ENCODE measurements around the gene ZFP3.
"Not testable (repeated sequence)": the region's sequence is repeated elsewhere in the genome, so short reads cannot be mapped to it uniquely, and the experiment has no call there.

The ZFP3 gene

DNA sequence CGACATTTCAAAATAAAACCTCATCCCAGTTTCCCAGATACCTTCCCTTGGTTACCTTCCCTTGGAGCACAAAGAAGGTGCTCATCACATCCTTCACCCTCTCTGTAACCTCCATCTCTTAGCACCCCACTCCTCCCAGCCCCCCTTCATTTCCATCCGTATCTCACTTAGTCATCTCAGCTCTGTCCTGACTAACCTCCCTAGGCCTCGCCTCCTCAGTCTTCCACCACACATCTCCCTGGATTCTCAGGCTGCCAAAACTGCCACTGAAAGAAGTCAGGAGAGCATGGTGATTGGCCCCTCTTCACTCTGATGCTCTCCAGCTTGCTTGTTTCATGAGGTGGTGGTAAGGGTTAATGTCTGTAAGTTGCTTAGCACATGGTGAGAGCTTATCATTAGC lies 2.3 kb downstream of the ZFP3 start:
- DNase-seq, result no peak

DNA sequence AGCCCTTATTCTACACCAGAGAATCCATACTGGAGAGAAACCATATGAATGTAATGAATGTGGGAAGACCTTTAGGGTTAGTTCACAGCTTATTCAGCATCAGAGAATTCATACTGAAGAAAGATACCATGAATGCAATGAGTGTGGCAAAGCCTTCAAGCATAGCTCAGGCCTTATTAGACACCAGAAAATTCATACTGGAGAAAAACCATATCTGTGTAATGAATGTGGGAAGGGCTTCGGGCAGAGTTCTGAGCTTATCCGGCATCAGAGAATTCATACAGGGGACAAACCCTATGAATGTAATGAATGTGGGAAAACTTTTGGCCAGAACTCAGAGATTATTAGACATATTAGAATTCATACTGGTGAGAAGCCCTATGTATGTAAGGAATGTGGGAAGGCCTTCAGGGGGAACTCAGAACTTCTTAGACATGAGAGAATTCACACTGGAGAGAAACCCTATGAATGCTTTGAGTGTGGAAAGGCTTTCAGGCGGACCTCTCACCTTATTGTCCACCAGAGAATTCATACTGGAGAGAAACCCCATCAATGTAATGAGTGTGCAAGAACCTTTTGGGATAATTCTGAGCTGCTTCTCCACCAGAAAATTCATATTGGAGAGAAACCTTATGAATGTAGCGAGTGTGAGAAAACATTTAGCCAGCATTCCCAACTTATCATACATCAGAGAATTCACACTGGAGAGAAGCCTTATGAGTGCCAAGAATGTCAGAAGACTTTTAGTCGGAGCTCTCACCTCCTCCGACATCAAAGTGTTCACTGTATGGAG lies 14.1 kb downstream of the ZFP3 start:
- DNase-seq, result no peak

DNA sequence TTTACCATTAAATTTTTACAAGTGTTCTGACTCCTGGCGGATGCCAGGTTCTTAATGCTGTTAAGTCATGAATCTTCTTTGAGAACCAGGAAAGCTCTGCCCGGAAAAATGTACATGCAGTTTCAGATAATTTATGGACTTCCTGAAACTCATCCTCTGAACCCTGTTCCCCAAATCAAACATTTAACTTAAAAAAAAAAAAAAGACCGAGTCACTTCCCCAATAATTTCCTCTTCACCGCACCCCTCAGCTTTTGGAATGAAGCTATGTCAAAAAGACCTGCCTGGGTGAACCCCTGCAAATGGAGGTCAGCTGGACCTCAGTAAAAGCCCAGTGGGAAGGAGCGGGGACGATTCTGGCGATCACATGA lies 18.4 kb downstream of the ZFP3 start:
- no peak for DNase-seq

DNA sequence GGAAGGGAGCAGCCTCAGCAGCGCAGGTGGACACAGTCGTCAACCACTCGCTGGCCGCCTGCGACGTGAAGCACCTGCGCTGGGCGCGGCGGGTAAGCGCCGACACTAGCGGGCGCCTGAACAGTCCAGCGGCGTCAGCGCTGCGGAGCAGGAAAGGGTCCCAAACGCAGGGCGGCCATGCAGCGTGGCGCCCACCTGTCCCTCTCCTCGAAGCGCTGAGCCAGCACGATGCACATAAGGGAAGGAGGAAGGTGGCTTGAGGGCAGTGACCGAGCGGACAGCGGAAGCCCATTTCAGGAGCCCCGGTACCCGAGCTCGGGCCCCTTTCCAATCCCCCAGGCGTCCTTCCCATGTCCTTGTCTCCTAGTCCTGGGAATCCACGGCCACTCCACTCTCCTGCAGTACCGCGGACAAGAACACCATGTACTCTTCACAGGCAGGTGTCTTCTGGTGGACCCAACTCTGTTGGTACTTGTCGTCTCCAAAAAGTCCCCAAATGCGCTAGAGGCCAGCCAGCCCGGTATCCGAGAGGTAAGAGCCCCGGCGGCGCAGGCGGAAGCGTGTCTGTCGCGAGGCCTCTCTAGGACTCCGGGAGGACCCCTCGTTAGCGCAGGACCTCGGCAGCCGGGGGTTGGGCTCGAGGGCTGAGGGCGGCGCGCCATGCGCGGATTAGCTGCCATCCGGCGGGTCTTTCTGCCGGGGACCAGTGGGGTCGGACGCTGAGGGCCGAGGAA lies 19.0 kb downstream of the ZFP3 start:
- DNase-seq, result no peak

DNA sequence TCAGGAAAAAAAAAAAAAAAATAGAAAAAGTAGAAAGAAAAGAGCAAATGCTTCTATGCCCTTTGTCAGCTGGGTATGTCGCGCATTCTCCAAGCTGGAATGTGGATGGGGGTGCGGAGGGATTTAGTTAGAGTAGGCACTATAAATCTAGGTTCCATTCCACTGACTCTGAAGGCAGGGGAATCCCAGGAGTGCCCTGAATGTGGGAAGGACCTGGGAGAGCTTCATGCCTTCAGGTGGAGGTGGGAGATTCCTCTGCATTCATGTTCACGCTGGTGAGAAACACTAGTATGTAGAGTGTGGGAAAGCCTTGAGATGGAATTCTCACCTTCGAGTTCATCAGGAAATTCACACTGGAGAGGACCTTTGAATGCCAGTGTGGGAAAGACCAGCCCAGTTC lies 21.0 kb downstream of the ZFP3 start:
- DNase-seq, result no peak

DNA sequence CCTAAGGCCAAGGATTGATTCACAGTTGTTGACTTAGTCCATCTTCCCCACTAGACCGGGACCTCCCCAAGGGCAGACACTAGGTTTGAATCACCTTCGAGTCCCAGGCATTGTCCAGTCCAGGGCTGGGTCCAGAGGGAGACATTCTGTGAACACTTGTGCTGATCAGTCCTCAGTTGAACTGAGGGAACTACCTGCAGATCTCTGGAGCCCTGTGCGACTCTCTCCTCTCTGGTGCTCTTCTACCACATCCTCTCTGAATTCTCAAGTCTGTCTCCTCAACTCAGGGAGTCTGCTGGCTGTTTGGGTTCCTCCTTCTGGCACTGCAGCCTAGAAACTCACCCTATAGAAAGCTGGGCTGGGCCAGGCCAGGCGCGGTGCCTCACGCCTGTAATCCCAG lies 22.6 kb downstream of the ZFP3 start:
- DNase-seq, result no peak

DNA sequence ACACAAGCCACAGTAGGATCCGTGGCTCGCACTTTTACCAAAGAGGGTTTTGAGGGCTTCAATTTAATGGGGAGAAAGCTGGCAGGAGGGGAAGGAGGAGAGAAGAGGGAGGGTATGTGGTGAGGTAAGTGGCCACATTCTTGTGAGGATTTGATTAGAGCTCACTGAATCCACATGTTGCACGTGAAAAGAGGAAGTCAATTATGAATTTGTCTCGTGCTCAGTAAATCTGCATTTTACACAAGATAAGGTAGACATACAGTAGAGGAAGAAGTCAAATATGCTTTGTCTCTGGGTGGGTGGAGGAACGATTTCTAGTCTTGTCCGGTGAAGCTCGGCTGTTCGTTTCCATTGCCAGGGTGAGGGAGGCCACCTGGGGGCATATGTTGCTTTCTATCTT lies 32.5 kb downstream of the ZFP3 start:
- DNase-seq, result no peak

DNA sequence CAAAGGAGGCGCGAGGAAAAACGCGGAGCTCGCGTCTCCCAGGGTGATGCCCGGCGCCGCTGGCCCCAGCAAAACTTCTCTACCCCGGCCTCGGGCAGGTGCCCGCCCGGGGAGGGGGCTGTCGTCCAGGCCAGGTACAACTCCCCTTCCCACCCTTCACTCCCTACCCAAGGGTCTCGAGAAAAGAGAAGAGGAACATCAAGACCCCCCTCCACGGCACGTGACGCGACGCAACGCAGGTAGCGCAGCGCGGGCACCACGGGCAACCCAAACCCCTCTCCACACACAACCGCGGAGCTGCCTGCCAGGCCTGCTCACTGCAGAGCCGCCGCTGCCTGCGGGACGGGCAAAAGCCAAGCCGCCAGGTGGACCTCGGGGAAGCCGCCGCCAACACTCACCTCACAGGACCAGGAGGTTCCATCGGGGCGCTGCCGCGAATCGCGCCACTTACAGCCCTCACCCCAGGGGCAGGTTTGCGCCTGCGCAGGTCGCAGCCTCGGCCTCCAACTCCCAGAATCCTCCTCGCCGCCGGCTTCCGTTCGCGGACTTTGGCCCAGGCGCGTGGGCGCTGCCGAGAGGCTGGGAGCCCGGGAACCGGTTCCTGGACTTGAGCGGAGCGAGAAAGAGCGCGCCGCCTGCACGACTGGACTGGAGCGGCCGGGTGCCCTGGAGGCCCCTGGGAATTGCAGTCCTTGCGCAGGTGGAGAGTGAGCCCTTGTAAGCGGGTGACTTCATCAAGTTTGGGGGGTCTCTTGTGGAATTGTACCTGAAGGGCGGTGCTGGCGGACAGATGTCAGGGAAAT lies 33.3 kb downstream of the ZFP3 start, which contains the start of gene ZNF232:
Gene ZNF232, minus strand, starts transcription at position 477 of the 803 bp plus-strand sequence. Its CDS starts 56 bp downstream, at position 421.
- peak; percentile 56 for DNase-seq

DNA sequence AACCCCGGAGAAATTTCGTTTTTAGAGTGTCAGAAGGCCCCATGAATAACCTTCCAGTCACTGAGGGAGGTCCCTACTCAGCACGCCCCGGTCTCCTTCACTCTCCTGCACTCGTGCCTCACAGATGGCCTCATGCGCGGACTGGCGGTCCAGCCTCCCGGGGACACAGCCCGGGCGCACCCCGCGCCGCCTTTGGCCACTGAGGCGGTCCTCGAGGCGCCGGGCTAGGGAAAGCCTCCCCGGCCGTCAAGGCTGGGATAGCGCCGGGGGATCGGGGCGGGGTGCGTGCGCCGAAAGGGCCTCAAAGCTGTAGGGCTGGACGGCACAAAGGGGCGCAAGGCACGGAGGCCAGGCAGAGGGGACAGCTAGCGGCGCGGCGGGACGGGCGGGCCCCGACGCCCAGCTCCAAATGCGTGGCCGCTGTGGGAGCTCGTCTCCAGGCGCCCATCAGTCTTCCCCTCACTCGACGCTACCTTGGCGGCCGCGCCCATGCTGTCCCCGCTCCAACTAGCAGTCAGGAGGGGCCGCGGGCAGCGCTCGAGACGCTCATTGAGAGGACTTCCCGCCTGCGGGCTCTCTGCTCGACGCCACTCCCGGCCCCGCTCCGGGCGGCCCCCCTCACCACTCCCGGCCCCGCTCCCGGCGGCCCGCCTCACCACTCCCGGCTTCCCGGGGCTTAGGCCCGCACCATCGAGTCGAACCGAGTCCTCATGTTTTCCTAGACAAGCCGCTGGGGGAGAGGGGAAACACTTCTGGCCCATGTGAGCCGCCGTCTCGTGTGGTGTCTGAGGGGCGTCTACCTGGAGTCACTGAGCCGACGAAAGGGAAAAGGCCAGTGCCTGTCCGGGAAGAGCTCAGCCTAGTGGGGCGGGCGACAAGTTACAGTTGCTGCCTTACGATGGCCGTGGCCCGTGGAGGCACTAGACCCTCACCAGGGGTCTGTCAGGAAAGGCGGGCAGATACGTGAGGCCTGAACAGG lies 37.7 kb downstream of the ZFP3 start, which contains the start of gene USP6:
Gene USP6, plus strand, starts transcription at position 360 of the 979 bp plus-strand sequence. CDS start 14,336 bp downstream, outside the sequence.
- DNase-seq, result no peak

DNA sequence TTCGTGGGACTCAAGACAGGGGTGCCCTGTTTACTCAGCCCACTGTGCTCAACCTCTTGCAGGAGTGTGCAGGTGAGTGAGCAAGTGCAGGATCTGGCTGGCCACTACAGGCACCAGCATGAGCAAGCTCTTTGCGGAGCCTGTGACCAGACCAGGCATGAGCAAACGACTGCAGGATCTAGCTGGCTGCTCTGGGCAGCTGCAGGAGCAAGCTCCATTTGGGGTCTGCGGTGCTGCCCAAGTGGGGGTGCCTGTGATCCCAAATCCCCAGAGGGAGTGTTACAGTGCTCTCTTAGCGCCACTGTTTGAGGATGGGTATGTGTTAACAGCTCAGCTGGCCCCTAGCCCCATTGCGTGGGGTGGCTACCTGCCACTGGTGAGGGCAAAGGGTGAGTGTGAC lies 40.0 kb downstream of the ZFP3 start:
- DNase-seq, result no peak

DNA sequence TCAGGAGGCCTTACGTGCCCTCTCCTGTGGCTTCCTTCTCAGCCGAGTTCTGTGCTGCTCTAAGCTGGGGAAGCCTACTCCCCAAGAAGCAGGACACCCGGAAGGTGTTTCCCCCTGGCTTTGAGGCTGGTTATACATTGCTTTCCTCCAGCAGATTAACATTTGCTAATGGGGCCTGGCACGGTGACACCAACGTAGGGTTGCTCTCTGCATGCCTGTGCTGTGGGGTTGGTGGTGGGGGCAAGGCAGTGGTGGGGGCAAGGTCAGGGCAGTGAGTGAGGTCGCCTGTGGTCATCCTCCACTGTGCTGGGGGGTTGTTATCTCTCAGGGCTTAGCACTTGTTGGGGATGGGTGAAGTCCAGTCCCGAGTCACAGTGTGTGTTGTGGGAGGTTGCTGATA lies 41.8 kb downstream of the ZFP3 start:
- DNase-seq, result no peak

DNA sequence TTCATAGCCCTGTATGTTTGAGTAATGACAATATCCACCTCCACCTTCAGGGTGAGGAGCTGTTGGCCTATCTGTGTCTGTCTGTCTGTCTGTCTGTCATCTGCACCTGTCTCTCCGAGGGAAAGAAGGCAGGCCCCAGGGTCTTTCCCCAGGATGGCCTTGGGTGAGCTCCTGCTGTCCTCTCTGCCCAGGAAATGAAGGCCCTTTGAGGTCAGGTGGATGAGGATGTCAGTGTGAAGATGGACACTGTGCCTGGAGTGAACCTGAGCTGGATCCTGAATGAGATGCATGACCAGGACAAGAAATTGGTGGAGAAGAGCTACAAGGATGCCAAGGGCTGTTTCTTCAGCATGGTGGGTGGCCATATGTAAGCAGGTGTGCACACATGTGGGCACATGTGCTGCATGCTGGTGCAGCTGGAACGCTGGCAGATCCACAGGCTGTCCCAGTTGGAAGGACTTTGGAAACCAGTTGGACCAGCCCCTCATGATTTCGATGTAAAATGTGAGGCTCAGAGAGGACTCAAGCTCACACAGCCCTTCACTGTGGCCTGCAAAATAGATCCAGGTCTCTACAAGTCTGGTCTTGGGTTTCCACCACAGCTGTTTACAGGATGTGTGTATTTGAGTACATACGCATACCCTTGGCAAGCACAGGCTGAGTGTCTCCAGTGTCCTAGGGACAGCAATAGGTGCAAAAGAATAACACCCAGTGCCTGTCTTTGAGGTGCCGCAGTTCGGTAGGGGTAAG lies 42.3 kb downstream of the ZFP3 start:
- DNase-seq, result not testable (repeated sequence)

DNA sequence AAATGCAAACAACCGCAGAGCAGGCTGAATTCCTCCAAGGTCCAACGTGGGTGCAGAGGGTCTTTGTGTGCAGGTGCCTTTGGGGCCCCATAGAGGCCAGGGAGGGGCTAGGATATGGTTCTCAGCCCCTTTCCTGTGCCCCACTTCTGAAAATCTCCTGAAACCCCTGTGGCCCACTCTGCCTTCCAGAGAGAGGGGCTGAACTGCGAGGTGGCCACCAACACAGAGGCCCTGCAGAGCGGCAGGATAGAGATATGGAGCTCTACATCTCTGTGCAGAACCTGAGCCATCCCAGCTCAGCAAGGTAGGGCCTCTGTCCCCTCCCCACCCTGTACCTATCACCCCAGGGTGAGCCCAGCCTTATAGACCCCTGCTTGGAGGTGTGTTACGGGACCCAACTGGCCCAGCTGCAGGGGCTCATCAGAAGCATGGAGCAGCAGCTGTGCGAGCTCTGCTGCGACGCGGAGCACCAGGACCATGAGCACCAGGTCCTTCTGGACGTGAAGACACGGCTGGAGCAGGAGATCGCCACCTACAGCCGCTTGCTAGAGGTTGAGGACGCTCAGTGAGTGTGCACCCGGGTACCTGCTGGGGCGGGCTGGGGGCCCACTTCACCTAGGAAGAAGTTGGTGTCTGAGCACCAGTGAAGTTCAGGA lies 43.0 kb downstream of the ZFP3 start:
- DNase-seq, result no peak

DNA sequence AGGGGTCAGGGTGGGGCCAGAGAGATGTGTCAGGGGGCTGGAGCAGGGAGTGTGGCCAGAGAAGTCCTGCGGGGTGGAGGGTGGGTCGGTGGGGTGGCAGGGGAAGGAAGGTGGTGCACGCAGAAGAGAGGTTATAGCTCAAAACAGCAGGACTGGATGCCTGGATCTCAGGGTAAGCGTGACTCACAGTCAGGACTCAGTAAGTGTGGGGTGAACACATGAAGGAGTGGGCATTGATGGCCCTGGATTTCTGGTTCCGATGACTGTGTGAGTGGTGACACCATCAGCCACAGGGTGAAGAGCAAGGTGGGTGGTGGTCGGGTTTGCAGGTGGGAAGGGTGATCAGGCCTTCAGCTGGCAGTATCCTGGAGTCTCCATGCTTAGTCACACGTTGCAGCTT lies 43.8 kb downstream of the ZFP3 start:
- not testable (repeated sequence) for DNase-seq

DNA sequence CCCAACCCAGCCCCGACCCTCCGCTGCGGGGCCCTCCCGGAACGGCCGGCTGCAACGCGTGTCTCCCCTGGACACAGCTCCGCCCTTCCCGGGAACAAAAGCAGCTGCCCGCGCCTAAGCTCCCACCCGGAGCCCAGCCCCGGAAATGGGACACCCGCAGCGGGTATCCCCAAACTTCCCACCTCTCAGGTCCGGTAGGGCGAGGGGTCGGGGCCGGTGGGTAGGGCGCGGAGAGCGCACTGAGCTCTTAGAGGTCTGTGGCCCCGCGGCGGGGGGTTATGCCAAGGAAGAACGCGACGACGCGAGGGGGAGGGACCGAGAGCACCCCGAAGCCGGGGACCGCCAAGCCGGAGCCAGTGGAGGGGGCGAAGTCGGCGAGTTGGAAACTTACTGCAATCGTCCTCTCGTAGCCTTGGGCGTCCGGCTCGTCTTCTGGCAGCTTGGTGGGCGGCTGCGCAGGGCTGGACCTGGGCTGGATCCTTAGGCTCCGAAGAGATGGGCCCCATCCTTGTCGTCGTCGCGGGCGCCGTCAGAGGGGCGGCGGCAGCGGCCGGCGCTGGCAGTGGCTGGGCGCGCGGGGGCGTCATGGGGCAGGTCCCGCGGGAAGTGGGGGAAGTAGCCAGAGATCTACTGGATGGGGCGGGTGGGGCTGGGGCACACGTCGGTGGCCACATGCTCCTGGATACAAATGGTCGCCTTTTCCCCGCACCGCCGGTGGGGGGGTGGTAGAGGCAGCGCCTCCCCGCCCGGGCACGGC lies 44.5 kb downstream of the ZFP3 start:
- no peak for DNase-seq

DNA sequence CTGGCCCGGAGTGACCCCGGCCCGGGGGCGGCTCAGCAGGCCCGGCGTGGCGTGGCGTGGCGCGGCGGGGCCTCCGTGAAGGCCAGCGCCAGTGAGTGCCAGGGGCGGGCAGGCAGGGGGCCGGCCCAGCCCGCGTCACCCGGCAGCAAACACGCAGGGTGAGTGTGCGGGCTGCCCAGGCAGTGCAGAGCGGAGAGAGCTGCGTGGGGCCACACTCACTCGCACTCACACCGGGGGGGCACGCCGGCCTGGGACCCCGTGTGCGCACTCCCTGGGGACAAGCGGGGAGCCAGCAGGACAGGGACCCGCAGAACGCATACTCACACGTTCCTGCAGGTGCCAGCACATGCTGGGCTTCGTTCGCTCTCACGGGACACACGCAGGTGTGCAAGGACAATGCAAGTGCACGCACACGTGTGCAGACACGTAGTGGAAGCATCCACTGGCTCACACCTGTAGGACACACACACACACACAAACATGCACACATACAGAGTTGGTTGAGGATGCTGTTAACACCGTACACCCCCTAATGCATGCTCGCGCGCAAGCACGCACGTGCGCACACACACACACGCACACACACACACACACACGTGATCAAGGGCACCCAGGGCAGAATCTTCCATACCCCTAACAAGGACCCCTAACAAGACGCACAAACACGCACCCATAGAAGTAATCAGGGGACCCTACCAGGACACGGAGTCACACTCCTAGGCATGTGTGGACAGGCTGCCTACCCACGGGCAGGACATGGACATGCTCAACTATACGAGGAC lies 45.3 kb downstream of the ZFP3 start:
- DNase-seq, result no peak

DNA sequence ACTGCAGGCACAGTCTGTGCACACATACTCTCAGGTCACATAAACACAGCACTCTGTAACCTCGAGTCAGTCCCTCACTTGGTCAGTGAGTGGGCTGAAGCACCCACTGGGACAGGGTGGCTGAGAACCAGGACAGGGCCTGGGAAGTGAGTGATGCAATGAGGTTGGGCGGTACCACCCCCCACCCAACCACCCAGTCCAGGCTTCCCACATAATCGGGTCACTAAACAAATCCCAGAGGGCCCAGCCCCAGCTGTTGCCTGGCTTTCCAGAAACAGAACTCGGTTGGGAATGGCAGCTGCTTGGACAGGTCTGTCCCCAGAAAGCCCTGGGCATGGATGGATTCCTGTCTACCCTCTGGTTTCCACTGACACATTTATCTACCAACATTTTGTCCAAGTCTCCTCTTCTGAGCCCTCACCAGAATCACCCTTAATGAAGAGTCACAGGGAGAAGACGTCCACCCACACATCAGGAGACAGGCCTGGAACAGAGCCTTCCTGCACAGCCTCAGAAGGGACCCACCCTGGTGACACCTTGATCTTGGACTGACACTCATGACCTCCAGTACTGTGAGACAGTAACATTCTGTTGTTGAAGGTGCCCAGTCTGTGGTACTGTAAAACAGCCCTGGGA lies 46.0 kb downstream of the ZFP3 start:
- not testable (repeated sequence) for DNase-seq

DNA sequence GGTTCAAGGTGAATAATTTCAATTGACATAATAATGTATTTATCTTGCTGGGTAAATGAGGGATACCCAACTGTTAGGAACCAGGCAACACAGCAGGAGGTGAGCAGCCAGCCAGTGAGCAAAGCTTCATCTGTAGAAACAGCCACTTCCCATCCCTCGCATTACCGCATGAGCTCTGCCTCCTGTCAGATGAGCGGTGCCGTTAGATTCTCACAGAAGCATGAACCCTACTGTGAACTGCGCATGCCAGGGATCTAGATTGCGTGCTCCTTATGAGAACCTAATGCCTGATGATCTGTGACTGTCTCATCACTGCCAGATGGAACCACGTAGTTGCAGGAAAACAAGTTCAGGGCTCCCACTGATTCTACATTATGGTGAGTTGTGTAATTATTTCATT lies 46.6 kb downstream of the ZFP3 start:
- not testable (repeated sequence) for DNase-seq

Data from NCI-H187 treated with DMSO at 0.1 percent for 48 hours (cell line).